ENCODE results near the gene ZNF844.
"Not testable (repeated sequence)": the region's sequence is repeated elsewhere in the genome, so short reads cannot be mapped to it uniquely, and the experiment has no call there.

ZNF844 gene

GRCh38 chr19:12064590-12065538 lies at the start of gene ZNF844:
ZNF844 (plus strand) TSS chr19:12064731; CDS start chr19:12064874, 143 bp downstream.
- no peak for FAIRE-seq

- no peak for FAIRE-seq
Observed at GRCh38 chr19:12015015-12015752, 49.3 kb upstream of the ZNF844 start.

GRCh38 chr19:12015753-12016116 lies 48.8 kb upstream of the ZNF844 start:
- no peak for FAIRE-seq

- no peak for FAIRE-seq
Observed at GRCh38 chr19:12034198-12034597, 30.3 kb upstream of the ZNF844 start.

- no peak for FAIRE-seq
Observed at GRCh38 chr19:12034620-12035019, 29.9 kb upstream of the ZNF844 start.

GRCh38 chr19:12035220-12036172 lies 29.0 kb upstream of the ZNF844 start, which contains the start of gene ZNF433:
ZNF433 (minus strand) TSS chr19:12035679; CDS start chr19:12035539, 140 bp downstream.
- FAIRE-seq, result no peak

GRCh38 chr19:12042893-12043292 lies 21.6 kb upstream of the ZNF844 start:
- no peak for FAIRE-seq

GRCh38 chr19:12043752-12044422 lies 20.6 kb upstream of the ZNF844 start:
- FAIRE-seq, result no peak

- FAIRE-seq, result no peak
Observed at GRCh38 chr19:12047868-12048267, 16.7 kb upstream of the ZNF844 start.

GRCh38 chr19:12052091-12052496 lies 12.4 kb upstream of the ZNF844 start:
- no peak for FAIRE-seq

- FAIRE-seq, result no peak
Observed at GRCh38 chr19:12052497-12053169, 11.9 kb upstream of the ZNF844 start, which contains the start of gene ZNF878. ZNF878 (minus strand) TSS chr19:12052961; CDS start chr19:12052801, 160 bp downstream.

- no peak for FAIRE-seq
Observed at GRCh38 chr19:12055784-12056183, 8.7 kb upstream of the ZNF844 start.

- FAIRE-seq, result no peak
Observed at GRCh38 chr19:12075538-12076139, 11.1 kb downstream of the ZNF844 start.

- not testable (repeated sequence) for FAIRE-seq
Observed at GRCh38 chr19:12076331-12076730, 11.8 kb downstream of the ZNF844 start.

- FAIRE-seq, result no peak
Observed at GRCh38 chr19:12077375-12077774, 12.8 kb downstream of the ZNF844 start.

GRCh38 chr19:12083336-12083735 lies 18.8 kb downstream of the ZNF844 start:
- FAIRE-seq, result not testable (repeated sequence)

GRCh38 chr19:12085074-12085818 lies 20.7 kb downstream of the ZNF844 start:
- no peak for FAIRE-seq

- no peak for FAIRE-seq
Observed at GRCh38 chr19:12090807-12091206, 26.3 kb downstream of the ZNF844 start.

GRCh38 chr19:12092065-12092867 lies 27.7 kb downstream of the ZNF844 start:
- FAIRE-seq, result no peak

All from G401.6 (cell line).